Endothelial cell of umbilical vein (primary cell): ENCODE measurements around the gene OR2H1. TPM values are rescaled to one million over a fixed set of nuclear protein-coding genes. Genes with fewer than 3 reads are reported as not detected.
A peak's percentile ranks its signal among the peaks of the same experiment; 100 is the strongest.

Experiments used
- BruUV-seq: library from RNA; stranded (reverse); fragments of 400-500 nt; replicated peaks from 2 replicates; lab custom pipeline; 2021; lab: Mats Ljungman, UMichigan
- CTCF ChIA-PET: fragments of 300-600, 350-600 bp; sonication (Branson Sonifier 250); formaldehyde crosslinking; loops from one replicate; lab custom pipeline; 2021; ENCODE audit warnings: antibody characterized with exemption, inconsistent platforms; lab: Charles Lee
- POLR2A ChIA-PET: fragments of 300-600, 350-600 bp; sonication (Branson Sonifier 250); formaldehyde crosslinking; loops from one replicate; lab custom pipeline; 2021; ENCODE audit warnings: antibody characterized with exemption, inconsistent platforms; lab: Charles Lee
- DNase-seq: peaks from one replicate; pipeline ENCODE4 v3.0.0-alpha.2; 2011; ENCODE audit warnings: low read depth, low spot score
- FAIRE-seq: peaks from 2 replicates; lab custom pipeline; 2011; peaks lifted over from hg19 to GRCh38; lab: Jason Lieb, UNC
- H2AFZ ChIP-seq: 2 replicates; pipeline ENCODE4 v1.6.0; 2012; ENCODE audit warnings: low read depth, low read length, control low read depth, inconsistent platforms
- H3K27ac ChIP-seq: 2 replicates; pipeline ENCODE4 v1.5.1; 2011; ENCODE audit warnings: low read depth, mild to moderate bottlenecking, control low read depth, low read length, moderate library complexity; ENCODE audit not compliant: insufficient read depth
- H3K27me3 ChIP-seq, 2 experiments: 2 replicates each; pipeline versions ENCODE4 v1.6.0 to v1.6.1; 2011; ENCODE audit warnings: low read length in 2 of 2, mixed read lengths in 1 of 2; ENCODE audit not compliant: control insufficient read depth in 2 of 2, insufficient read depth in 2 of 2
- H3K36me3 ChIP-seq, 2 experiments: 2 replicates in 1 of 2; 3 replicates in 1 of 2; pipeline ENCODE4 v1.5.1; 2011; ENCODE audit warnings: low read length in 2 of 2, mild to moderate bottlenecking in 1 of 2, moderate library complexity in 1 of 2; ENCODE audit not compliant: control insufficient read depth in 2 of 2, insufficient read depth in 2 of 2; ENCODE audit errors: extremely low read depth in 1 of 2
- H3K4me1 ChIP-seq: 3 replicates; pipeline ENCODE4 v1.5.1; 2011; ENCODE audit warnings: mild to moderate bottlenecking, low read length; ENCODE audit not compliant: control insufficient read depth, insufficient read depth; ENCODE audit errors: extremely low read depth
- H3K4me2 ChIP-seq: 2 replicates; pipeline ENCODE4 v1.6.1; 2011; ENCODE audit warnings: low read length, control low read depth, mixed read lengths; ENCODE audit not compliant: insufficient read depth
- H3K4me3 ChIP-seq, 3 experiments: fragments of 200-600 bp in 1 of 3; sonication (generic), shearing (Covaris generic) in 1 of 3; replicated peaks in 1 of 3; 2 replicates each; pipeline ENCODE4 v1.5.1; 2011 to 2016; ENCODE audit warnings: control low read depth in 3 of 3, low read length in 3 of 3, mild to moderate bottlenecking in 2 of 3, inconsistent platforms in 1 of 3, low read depth in 1 of 3, moderate library complexity in 1 of 3; ENCODE audit not compliant: insufficient read depth in 1 of 3
- H3K79me2 ChIP-seq: 2 replicates; pipeline ENCODE4 v1.6.0; 2012; ENCODE audit warnings: low read length, inconsistent platforms; ENCODE audit not compliant: control insufficient read depth, insufficient read depth
- H3K9ac ChIP-seq: replicated peaks from 2 replicates; pipeline ENCODE3; 2011; ENCODE audit warnings: low read length, control low read depth; ENCODE audit not compliant: insufficient read depth; ENCODE audit errors: extremely low read depth
- H3K9me1 ChIP-seq: replicated peaks from 3 replicates; pipeline ENCODE4 v1.6.0; 2011; ENCODE audit warnings: mild to moderate bottlenecking, low read length; ENCODE audit not compliant: control insufficient read depth, insufficient read depth; ENCODE audit errors: extremely low read depth
- H3K9me3 ChIP-seq: replicated peaks from 2 replicates; pipeline ENCODE4 v1.5.1; 2012; ENCODE audit warnings: low read length, inconsistent platforms; ENCODE audit not compliant: control insufficient read depth, insufficient read depth
- H4K20me1 ChIP-seq: replicated peaks from 2 replicates; pipeline ENCODE3; 2011; ENCODE audit warnings: mild to moderate bottlenecking, low read length; ENCODE audit not compliant: control insufficient read depth, insufficient read depth; ENCODE audit errors: extremely low read depth
- CTCF ChIP-seq, 2 donors: IDR thresholded peaks; 1 replicate in 1 of 2; 2 replicates in 1 of 2; pipeline ENCODE4 v1.5.1; 2011; ENCODE audit warnings: low read length in 2 of 2, mild to moderate bottlenecking in 2 of 2, moderate library complexity in 2 of 2, control low read depth in 1 of 2, inconsistent platforms in 1 of 2, low read depth in 1 of 2; ENCODE audit not compliant: insufficient read depth in 1 of 2; ENCODE audit errors: extremely low read depth in 1 of 2
- EZH2 ChIP-seq: IDR thresholded peaks from 2 replicates; pipeline ENCODE4 v1.6.1; 2012; ENCODE audit warnings: borderline replicate concordance, low read depth, mild to moderate bottlenecking, moderate library complexity, low read length, inconsistent platforms; ENCODE audit not compliant: severe bottlenecking
- FOS ChIP-seq: IDR thresholded peaks from 2 replicates; pipeline ENCODE4 v1.6.1; 2011; ENCODE audit warnings: mild to moderate bottlenecking, low read length, moderate library complexity, borderline replicate concordance; ENCODE audit not compliant: insufficient read depth
- GATA2 ChIP-seq: IDR thresholded peaks from 2 replicates; pipeline ENCODE4 v1.7.0; 2011; ENCODE audit warnings: low read depth, mild to moderate bottlenecking, moderate library complexity, mixed read lengths, low read length; ENCODE audit not compliant: insufficient read length, insufficient read depth
- JUN ChIP-seq: IDR thresholded peaks from 2 replicates; pipeline ENCODE4 v1.6.1; 2011; ENCODE audit warnings: borderline replicate concordance, low read depth; ENCODE audit not compliant: insufficient read length, insufficient read depth
- MAX ChIP-seq: IDR thresholded peaks from 2 replicates; pipeline ENCODE4 v1.6.1; 2011; ENCODE audit not compliant: insufficient read depth, insufficient read length
- MYC ChIP-seq: IDR thresholded peaks from one replicate; pipeline ENCODE4 v1.6.1; 2011; ENCODE audit warnings: mild to moderate bottlenecking, low read depth, low read length
- POLR2A ChIP-seq: IDR thresholded peaks from 2 replicates; pipeline ENCODE4 v1.6.1; 2012; ENCODE audit warnings: low read depth, mild to moderate bottlenecking, control low read depth, low read length
- POLR2AphosphoS5 ChIP-seq: IDR thresholded peaks from 2 replicates; pipeline ENCODE4 v1.6.1; 2012; ENCODE audit warnings: low read depth, mild to moderate bottlenecking, control low read depth, low read length, moderate library complexity; ENCODE audit not compliant: insufficient read depth
- dilution Hi-C: fragments of 300-500 bp; cut with MboI; formaldehyde crosslinking; loops from one replicate; pipeline ENCODE4 v1.15.0; 2019; ENCODE audit warnings: low sequenced_read_pairs; ENCODE audit not compliant: extremely low pct_ligation_motif_present
- intact Hi-C: fragments of 100-400 bp; cut with micrococcal nuclease; formaldehyde crosslinking; loops from one replicate; pipeline ENCODE4 v1.10.0; 2022
- polyA plus RNA-seq, 4 experiments: library from polyadenylated mRNA; depleted of rRNA in 3 of 4; stranded (reverse) in 3 of 4; unstranded in 1 of 4; fragments of >200 nt; gene quantifications; 2 replicates each; pipeline versions ENCODE4 v1.2.1 to v1.2.3, GENCODE V29; 2011 to 2012; ENCODE audit warnings: missing spikeins in 1 of 4
- total RNA-seq: library from RNA; stranded (reverse); gene quantifications from 2 replicates; pipeline ENCODE4 v1.2.3, GENCODE V29; 2021

OR2H1 gene
- total and polyA plus RNA-seq, 2 donors (not counting 3 experiments of a cell fraction or from before 2014, with no cell fraction given) = not detected

GRCh38 chr6:29447670-29448069, 9.3 kb upstream of the OR2H1 start:
- dilution Hi-C loops = no loop called here
- Histone ChIP-seq H3K4me3 (no peak overlapping the region), H2AFZ (no peak overlapping the region), H3K27me3 (no peaks in the 10 kb centered on the region), H3K4me2 (no peak overlapping the region), H4K20me1 (no peaks in the 10 kb centered on the region), H3K9me1 (no peaks in the 10 kb centered on the region), H3K79me2 (no peaks in the 10 kb centered on the region), H3K36me3 (no peaks in the 10 kb centered on the region), H3K9ac (no peak overlapping the region), H3K4me1 (no peaks in the 10 kb centered on the region), H3K27ac (no peak overlapping the region), H3K9me3 (no peaks in the 10 kb centered on the region)
- BruUV-seq = no TSS peak
- TF ChIP-seq POLR2A (no peak), FOS (peak; percentile 5), MYC (no peak), CTCF (IDR thresholded peaks at IDR 0.05; ENCODE audit: extremely low read depth in 1 of 2, insufficient read depth in 1 of 2, low read depth in 1 of 2, low read length in 2 of 2) (no peak), POLR2AphosphoS5 (no peak), JUN (no peak)
- DNase-seq (no peak), FAIRE-seq (no peak)
- CTCF ChIA-PET = no interaction called here
- POLR2A ChIA-PET = no interaction called here
- intact Hi-C loops = no loop called here

- ChIA-PET POLR2A (no interaction called here), CTCF (no interaction called here)
- Histone ChIP-seq H3K9me1 (no peaks in the 10 kb centered on the region), H3K9ac (no peak overlapping the region), H3K27me3 (no peaks in the 10 kb centered on the region), H3K79me2 (no peaks in the 10 kb centered on the region), H3K9me3 (no peaks in the 10 kb centered on the region), H2AFZ (no peak overlapping the region), H3K4me1 (no peaks in the 10 kb centered on the region), H3K4me2 (no peak overlapping the region), H3K27ac (no peak overlapping the region), H3K4me3 (no peak overlapping the region), H4K20me1 (no peaks in the 10 kb centered on the region), H3K36me3 (no peaks in the 10 kb centered on the region)
- FAIRE-seq (no peak), DNase-seq (no peak)
- BruUV-seq = no TSS peak
- TF ChIP-seq POLR2A (no peak), GATA2 (no peak), POLR2AphosphoS5 (no peak), MAX (no peak), MYC (no peak), FOS (no peak), CTCF (IDR thresholded peaks at IDR 0.05; ENCODE audit: extremely low read depth in 1 of 2, insufficient read depth in 1 of 2, low read depth in 1 of 2, low read length in 2 of 2) (no peak), EZH2 (no peak), JUN (no peak)
- dilution Hi-C loops = no loop called here
- intact Hi-C loops = no loop called here
Measured at GRCh38 chr6:29451471-29452193, 5.3 kb upstream of the OR2H1 start.
